ENCODE measurements around the gene MCL1.
"Not testable (repeated sequence)": the region's sequence is repeated elsewhere in the genome, so short reads cannot be mapped to it uniquely, and the experiment has no call there.

Gene MCL1

DNA sequence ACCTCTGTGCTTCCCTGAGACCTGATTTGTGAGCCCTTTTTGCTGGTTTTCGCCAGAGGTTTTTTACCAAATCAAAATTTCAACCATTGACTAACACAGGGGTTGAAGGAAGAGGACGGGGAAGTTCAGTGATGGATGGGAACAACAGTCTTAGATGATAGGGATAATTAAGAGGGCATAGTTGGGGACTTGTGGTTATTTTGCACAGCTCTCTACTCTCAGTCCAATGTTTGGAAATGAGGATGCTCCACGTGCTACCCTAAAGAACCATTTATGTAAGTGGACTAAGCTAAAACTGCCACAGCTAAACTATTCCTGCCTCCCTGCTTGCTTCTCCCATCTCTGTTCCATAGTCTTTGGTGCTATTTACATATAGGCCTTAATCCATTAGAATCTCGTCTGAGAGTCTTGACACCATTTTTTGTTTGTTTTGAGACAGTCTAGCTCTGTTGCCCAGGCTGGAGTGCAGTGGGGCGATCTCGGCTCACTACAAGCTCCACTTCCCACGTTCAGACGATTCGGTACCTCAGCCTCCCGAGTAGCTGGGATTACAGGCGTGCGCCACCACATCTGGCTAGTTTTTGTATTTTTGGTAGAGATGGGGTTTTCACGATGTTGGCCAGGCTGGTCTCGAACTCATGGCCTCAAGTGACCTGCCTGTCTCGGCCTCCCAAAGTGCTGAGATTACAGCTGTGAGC, 684 bp upstream of the MCL1 start:
- H4K20me1 ChIP-seq: peaks cover 42% of the 10 kb centered on the region
- peak overlapping the region; percentile 99 for H3K27ac ChIP-seq
- peak overlapping the region; percentile 100 for H3K4me3 ChIP-seq
- no peak for TF ChIP-seq Cebpa-rat (IDR thresholded peaks at IDR 0.05)
- peaks cover 28% of the 10 kb centered on the region for H3K36me3 ChIP-seq
- peak overlapping the region; percentile 92 for H3K4me2 ChIP-seq
- no peaks in the 10 kb centered on the region for H3K27me3 ChIP-seq
- H3K9me3 ChIP-seq: no peaks in the 10 kb centered on the region
- peak overlapping the region; percentile 99 for H3K9ac ChIP-seq
- H3K4me1 ChIP-seq: peaks cover 51% of the 10 kb centered on the region

DNA sequence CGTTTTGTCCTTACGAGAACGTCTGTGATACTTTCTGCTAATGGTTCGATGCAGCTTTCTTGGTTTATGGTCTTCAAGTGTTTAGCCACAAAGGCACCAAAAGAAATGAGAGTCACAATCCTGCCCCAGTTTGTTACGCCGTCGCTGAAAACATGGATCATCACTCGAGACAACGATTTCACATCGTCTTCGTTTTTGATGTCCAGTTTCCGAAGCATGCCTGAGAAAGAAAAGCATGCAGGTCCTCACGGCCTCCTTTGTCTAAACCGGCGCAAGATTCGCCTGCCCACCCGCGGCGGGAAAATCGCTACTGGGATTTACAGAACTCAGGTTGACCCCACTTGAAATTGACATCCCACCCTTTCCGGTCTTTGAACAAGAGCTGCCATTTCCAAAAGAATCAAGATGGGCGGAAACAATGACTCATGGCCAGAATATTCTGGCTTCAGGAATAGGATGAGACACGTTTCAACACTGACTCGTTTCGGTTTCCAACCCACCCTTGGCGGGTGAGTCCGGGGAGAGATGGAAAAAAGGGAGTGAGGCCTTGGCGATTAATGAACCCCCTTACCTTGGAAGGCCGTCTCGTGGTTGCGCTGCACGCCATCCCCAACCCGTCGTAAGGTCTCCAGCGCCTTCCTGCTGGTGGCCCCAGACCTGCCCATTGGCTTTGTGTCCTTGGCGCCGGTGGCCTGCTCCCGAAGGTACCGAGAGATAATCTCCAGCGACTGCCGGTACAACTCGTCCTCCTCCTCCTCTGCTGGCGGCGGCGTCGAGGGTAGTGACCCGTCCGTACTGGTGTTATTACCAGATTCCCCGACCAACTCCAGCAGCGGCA, 919 bp downstream of the MCL1 start:
- Histone ChIP-seq H3K36me3 (peaks cover 44% of the 10 kb centered on the region), H3K9me3 (no peaks in the 10 kb centered on the region), H3K4me3 (peak overlapping the region; percentile 100), H3K9ac (peak overlapping the region; percentile 99), H3K27me3 (no peaks in the 10 kb centered on the region), H3K27ac (peak overlapping the region; percentile 99), H3K4me2 (peak overlapping the region; percentile 96), H4K20me1 (peaks cover 58% of the 10 kb centered on the region), H3K4me1 (peaks cover 66% of the 10 kb centered on the region)
- TF ChIP-seq Cebpa-rat (IDR thresholded peaks at IDR 0.05): no peak

GRCh38 chr1:150577557-150578271, 1.7 kb downstream of the MCL1 start:
- peaks cover 66% of the 10 kb centered on the region for H4K20me1 ChIP-seq
- H3K4me3 ChIP-seq: peak overlapping the region; percentile 100
- H3K9me3 ChIP-seq: no peaks in the 10 kb centered on the region
- H3K27me3 ChIP-seq: no peaks in the 10 kb centered on the region
- H3K36me3 ChIP-seq: peaks cover 52% of the 10 kb centered on the region
- H3K4me2 ChIP-seq: peak overlapping the region; percentile 96
- peak overlapping the region; percentile 99 for H3K9ac ChIP-seq
- peaks cover 72% of the 10 kb centered on the region for H3K4me1 ChIP-seq
- peak overlapping the region; percentile 99 for H3K27ac ChIP-seq
- TF ChIP-seq Cebpa-rat (IDR thresholded peaks at IDR 0.05): no peak

- H3K9ac ChIP-seq: peak overlapping the region; percentile 99
- peaks cover 59% of the 10 kb centered on the region for H3K36me3 ChIP-seq
- TF ChIP-seq Cebpa-rat (IDR thresholded peaks at IDR 0.05): no peak
- H3K9me3 ChIP-seq: no peaks in the 10 kb centered on the region
- peak overlapping the region; percentile 96 for H3K4me2 ChIP-seq
- peak overlapping the region; percentile 99 for H3K27ac ChIP-seq
- no peaks in the 10 kb centered on the region for H3K27me3 ChIP-seq
- H3K4me1 ChIP-seq: peaks cover 65% of the 10 kb centered on the region
- H4K20me1 ChIP-seq: peaks cover 73% of the 10 kb centered on the region
- peak overlapping the region; percentile 100 for H3K4me3 ChIP-seq
These were observed 2.4 kb downstream of the MCL1 start for GRCh38 chr1:150576794-150577556.

- Histone ChIP-seq H3K9me3 (no peaks in the 10 kb centered on the region), H3K27ac (peak overlapping the region; percentile 99; the same call in 1 of the 2 replicates), H3K36me3 (peaks cover 65% of the 10 kb centered on the region), H3K4me1 (peaks cover 58% of the 10 kb centered on the region), H3K27me3 (no peaks in the 10 kb centered on the region), H4K20me1 (peaks cover 80% of the 10 kb centered on the region), H3K4me2 (peak overlapping the region; percentile 96), H3K9ac (peak overlapping the region; percentile 99), H3K4me3 (peak overlapping the region; percentile 100)
- TF ChIP-seq Cebpa-rat (IDR thresholded peaks at IDR 0.05): no peak; the same call in 1 of the 2 replicates
These were observed 3.1 kb downstream of the MCL1 start for GRCh38 chr1:150576367-150576711.

DNA sequence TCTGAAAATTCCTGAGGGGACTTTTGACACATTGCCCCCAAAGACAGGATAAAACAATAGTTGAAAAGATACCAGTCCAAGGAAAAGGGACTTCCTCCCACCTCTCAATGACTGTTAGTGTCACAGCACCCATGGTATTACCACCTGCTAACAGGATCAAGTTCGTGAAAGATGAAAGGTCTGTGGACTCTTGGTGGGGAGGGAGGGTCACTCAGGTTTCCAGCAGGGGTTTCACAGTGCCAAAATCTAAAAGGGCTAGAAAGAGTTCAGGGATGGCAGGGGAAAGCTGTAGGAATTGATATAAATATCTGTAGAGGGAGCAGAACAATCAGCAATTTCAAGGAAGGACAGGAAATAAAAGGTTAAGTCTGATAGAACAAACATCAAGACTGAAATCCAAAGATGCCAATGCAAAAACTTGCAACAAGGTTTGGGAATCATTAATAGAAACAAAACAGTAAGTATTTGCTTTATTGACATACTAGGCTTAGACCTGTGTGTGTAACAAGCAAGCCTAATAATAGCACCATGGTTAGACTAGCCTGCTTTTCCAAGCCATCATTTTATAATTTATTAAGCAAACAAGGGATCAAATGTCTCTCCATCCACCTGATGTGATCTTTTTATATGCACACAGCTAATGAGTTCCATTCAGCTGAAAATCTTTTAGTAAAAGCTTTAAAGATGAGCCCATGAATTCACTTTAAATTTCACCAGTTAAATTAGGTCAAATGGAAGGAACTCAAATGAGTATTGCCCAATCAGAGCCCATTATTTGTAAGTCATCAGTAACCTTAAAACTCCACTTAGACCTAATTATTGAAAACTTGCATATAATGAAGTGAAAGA, 3.7 kb downstream of the MCL1 start:
- Histone ChIP-seq H3K4me2 (peak overlapping the region; percentile 96), H4K20me1 (peaks cover 86% of the 10 kb centered on the region), H3K27me3 (no peaks in the 10 kb centered on the region), H3K36me3 (peaks cover 71% of the 10 kb centered on the region), H3K4me1 (peaks cover 53% of the 10 kb centered on the region), H3K9ac (peak overlapping the region; percentile 99), H3K27ac (no peak overlapping the region), H3K9me3 (no peaks in the 10 kb centered on the region), H3K4me3 (peak overlapping the region; percentile 100)
- TF ChIP-seq Cebpa-rat (IDR thresholded peaks at IDR 0.05): peak; percentile 34; the same call in 1 of the 2 replicates

DNA sequence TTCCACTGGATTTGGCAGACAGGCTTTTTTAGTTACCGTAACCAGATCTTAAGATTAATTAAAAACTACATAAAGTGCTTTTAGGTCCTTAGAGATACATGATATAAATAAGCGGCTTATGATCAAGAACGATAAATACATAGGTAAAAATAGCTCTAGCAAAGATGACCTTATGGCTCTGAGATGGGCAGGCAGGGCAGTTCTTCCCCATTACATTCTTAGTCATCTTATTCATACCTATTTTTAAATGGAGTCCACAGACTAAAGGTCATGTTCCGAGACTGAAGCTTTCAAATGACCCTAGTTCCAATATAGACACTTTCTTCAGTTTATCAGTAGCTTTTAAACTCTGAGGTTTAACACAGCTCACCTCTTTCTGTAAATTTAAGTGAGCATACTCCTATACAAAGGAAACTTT, 4.3 kb downstream of the MCL1 start:
- no peaks in the 10 kb centered on the region for H3K27me3 ChIP-seq
- H3K4me3 ChIP-seq: peak overlapping the region; percentile 100; the same call in 1 of the 2 replicates
- peaks cover 92% of the 10 kb centered on the region for H4K20me1 ChIP-seq
- H3K9me3 ChIP-seq: no peaks in the 10 kb centered on the region
- no peak overlapping the region; the same call in 1 of the 2 replicates for H3K9ac ChIP-seq
- no peak for TF ChIP-seq Cebpa-rat (IDR thresholded peaks at IDR 0.05)
- H3K4me1 ChIP-seq: peaks cover 51% of the 10 kb centered on the region
- peak overlapping the region; percentile 96 for H3K4me2 ChIP-seq
- no peak overlapping the region for H3K27ac ChIP-seq
- H3K36me3 ChIP-seq: peaks cover 75% of the 10 kb centered on the region

- no peak overlapping the region for H3K27ac ChIP-seq
- H3K4me3 ChIP-seq: no peak overlapping the region
- H3K4me1 ChIP-seq: peaks cover 54% of the 10 kb centered on the region
- no peak overlapping the region for H3K9ac ChIP-seq
- no peaks in the 10 kb centered on the region for H3K27me3 ChIP-seq
- H3K36me3 ChIP-seq: peaks cover 80% of the 10 kb centered on the region
- TF ChIP-seq Cebpa-rat (IDR thresholded peaks at IDR 0.05): no peak
- H4K20me1 ChIP-seq: peaks cover 99% of the 10 kb centered on the region
- H3K9me3 ChIP-seq: no peaks in the 10 kb centered on the region
- peak overlapping the region; percentile 96 for H3K4me2 ChIP-seq
These were observed 4.9 kb downstream of the MCL1 start for GRCh38 chr1:150574260-150575071.

GRCh38 chr1:150573648-150574071, 5.8 kb downstream of the MCL1 start:
- not testable (repeated sequence) for H3K9me3 ChIP-seq, H3K27me3 ChIP-seq, H3K4me3 ChIP-seq, H3K27ac ChIP-seq
- peak overlapping the region; percentile 29; the same call in 1 of the 2 replicates for H3K4me2 ChIP-seq
- 0 out of 2 replicates have a peak overlapping the region, but pooled peaks have one; percentile 6 for H3K9ac ChIP-seq
- H3K4me1 ChIP-seq: peaks cover 62% of the 10 kb centered on the region
- H3K36me3 ChIP-seq: peaks cover 80% of the 10 kb centered on the region
- H4K20me1 ChIP-seq: peaks cover 100% of the 10 kb centered on the region
